ENCODE results near the gene PRMT2.
A peak's percentile ranks its signal among the peaks of the same experiment; 100 is the strongest.

Gene PRMT2
- 74.8 to 203 reads per million in 2 donors for total RNA-seq

GRCh38 chr21:46635324-46636180 lies at the start of gene PRMT2:
Gene PRMT2 (plus strand): TSS chr21:46635674. CDS start chr21:46636952, 1,278 bp downstream.
- DNase-seq, result peak; percentile 96

- no peak for DNase-seq
Observed at GRCh38 chr21:46594276-46594675, 41.2 kb upstream of the PRMT2 start.

GRCh38 chr21:46596201-46596600 lies 39.3 kb upstream of the PRMT2 start:
- no peak for DNase-seq

- no peak for DNase-seq
Observed at GRCh38 chr21:46597031-46597430, 38.4 kb upstream of the PRMT2 start.

GRCh38 chr21:46597896-46598343 lies 37.6 kb upstream of the PRMT2 start:
- no peak for DNase-seq

GRCh38 chr21:46598581-46599572 lies 36.6 kb upstream of the PRMT2 start:
- no peak for DNase-seq

- DNase-seq, result no peak
Observed at GRCh38 chr21:46600305-46600704, 35.2 kb upstream of the PRMT2 start.

- no peak for DNase-seq
Observed at GRCh38 chr21:46600978-46601377, 34.5 kb upstream of the PRMT2 start.

- no peak for DNase-seq
Observed at GRCh38 chr21:46603228-46603627, 32.2 kb upstream of the PRMT2 start.

- no peak for DNase-seq
Observed at GRCh38 chr21:46604329-46604974, 31.0 kb upstream of the PRMT2 start.

- DNase-seq, result no peak
Observed at GRCh38 chr21:46604975-46605766, 30.3 kb upstream of the PRMT2 start, which contains the start of gene S100B. Gene S100B (minus strand): TSS chr21:46605082. CDS start chr21:46602415, 2,667 bp downstream.

GRCh38 chr21:46605767-46606426 lies 29.6 kb upstream of the PRMT2 start:
- peak; percentile 7 for DNase-seq

- no peak for DNase-seq
Observed at GRCh38 chr21:46606427-46606813, 29.1 kb upstream of the PRMT2 start.

GRCh38 chr21:46607636-46608035 lies 27.8 kb upstream of the PRMT2 start:
- DNase-seq, result no peak

- DNase-seq, result no peak
Observed at GRCh38 chr21:46608672-46609111, 26.8 kb upstream of the PRMT2 start.

GRCh38 chr21:46610018-46610701 lies 25.3 kb upstream of the PRMT2 start:
- no peak for DNase-seq

- no peak for DNase-seq
Observed at GRCh38 chr21:46613391-46613790, 22.1 kb upstream of the PRMT2 start.

GRCh38 chr21:46616050-46616449 lies 19.4 kb upstream of the PRMT2 start:
- DNase-seq, result no peak

GRCh38 chr21:46616656-46617055 lies 18.8 kb upstream of the PRMT2 start:
- no peak for DNase-seq

GRCh38 chr21:46617267-46618051 lies 18.0 kb upstream of the PRMT2 start:
- no peak for DNase-seq

All from T-helper 9 cell (primary cell).